GM18505 (cell line): ENCODE measurements around the gene DPM2.

Experiments used
- ATAC-seq: cut with Tn5 transposase; IDR thresholded peaks from one replicate; pipeline ENCODE4 v1.9.1; 2021; ENCODE audit not compliant: unreplicated experiment
- POLR2A ChIP-seq: IDR thresholded peaks from 4 replicates; pipeline ENCODE4 v1.6.1; 2011; ENCODE audit warnings: borderline replicate concordance; ENCODE audit not compliant: insufficient read depth, insufficient read length; ENCODE audit errors: extremely low read depth

Gene DPM2

GRCh38 chr9:127977009-127977883 is 39.6 kb upstream of the DPM2 start:
- no peak for ATAC-seq
- no peak for TF ChIP-seq POLR2A

- ATAC-seq, result no peak
- TF ChIP-seq POLR2A, result no peak
Observed at GRCh38 chr9:127976498-127976897, 38.8 kb upstream of the DPM2 start.

- no peak for TF ChIP-seq POLR2A
- no peak for ATAC-seq
Observed at GRCh38 chr9:127975376-127976315, 38.0 kb upstream of the DPM2 start.

GRCh38 chr9:127974769-127975261 is 37.2 kb upstream of the DPM2 start:
- no peak for ATAC-seq
- TF ChIP-seq POLR2A, result no peak

- no peak for TF ChIP-seq POLR2A
- no peak for ATAC-seq
Observed at GRCh38 chr9:127974001-127974768, 36.5 kb upstream of the DPM2 start.

- ATAC-seq, result no peak
- TF ChIP-seq POLR2A, result no peak
Observed at GRCh38 chr9:127973169-127974000, 35.7 kb upstream of the DPM2 start.

GRCh38 chr9:127972236-127972871 is 34.7 kb upstream of the DPM2 start:
- TF ChIP-seq POLR2A, result no peak
- ATAC-seq, result no peak

GRCh38 chr9:127971357-127972235 is 33.9 kb upstream of the DPM2 start:
- TF ChIP-seq POLR2A, result no peak
- ATAC-seq, result peak; percentile 11

- no peak for TF ChIP-seq POLR2A
- ATAC-seq, result peak; percentile 62
Observed at GRCh38 chr9:127970401-127971313, 33.0 kb upstream of the DPM2 start.
